GM23338 (cell line): Measurements from ENCODE around the gene EFCAB6.

Experiments used
- CREB1 ChIP-seq: fragments of 250-450 bp; sonication (Bioruptor Pico); IDR thresholded peaks from 2 replicates; pipeline ENCODE4 v1.5.0; 2020; ENCODE audit warnings: low read depth, mild to moderate bottlenecking, moderate library complexity
- EZH2 ChIP-seq: fragments of 200-600 bp; sonication (generic); IDR thresholded peaks from one replicate; pipeline ENCODE4 v1.8.0; 2017; ENCODE audit warnings: antibody characterized with exemption, mild to moderate bottlenecking, low read depth; ENCODE audit not compliant: unreplicated experiment
- EZH2phosphoT487 ChIP-seq: fragments of 200-600 bp; sonication (generic); IDR thresholded peaks from one replicate; pipeline ENCODE4 v1.8.1; 2018; ENCODE audit warnings: antibody characterized with exemption; ENCODE audit not compliant: unreplicated experiment
- JUNB ChIP-seq: IDR thresholded peaks from one replicate; pipeline ENCODE4 v1.6.1; 2016; ENCODE audit warnings: antibody characterized with exemption; ENCODE audit not compliant: unreplicated experiment
- NANOG ChIP-seq: IDR thresholded peaks from 2 replicates; pipeline ENCODE4 v1.6.1; 2016; ENCODE audit warnings: antibody characterized with exemption, borderline replicate concordance
- POLR2AphosphoS5 ChIP-seq: IDR thresholded peaks from 2 replicates; pipeline ENCODE4 v1.6.1; 2016; ENCODE audit warnings: antibody characterized with exemption, low read depth
- ZNF114 ChIP-seq: fragments of 250-450 bp; sonication (Bioruptor Pico); IDR thresholded peaks from 2 replicates; pipeline ENCODE4 v1.5.0; 2020; ENCODE audit warnings: mild to moderate bottlenecking, moderate library complexity
- ZNF331 ChIP-seq: fragments of 250-450 bp; sonication (Bioruptor Pico); IDR thresholded peaks from 2 replicates; pipeline ENCODE4 v1.5.0; 2020; ENCODE audit warnings: low read depth, mild to moderate bottlenecking, moderate library complexity
- TF ChIP-seq, protein P1 (sequence below), 2 experiments: fragments of 200-600 bp in 1 of 2; sonication (generic) in 1 of 2; conservative IDR thresholded peaks; 2 replicates each; pipeline versions ENCODE4 v1.5.1 to v1.6.1; 2016 to 2017; ENCODE audit warnings: antibody characterized with exemption in 2 of 2, low read depth in 2 of 2, mild to moderate bottlenecking in 2 of 2, moderate library complexity in 1 of 2
- TF ChIP-seq, protein P2 (sequence below): IDR thresholded peaks from 2 replicates; pipeline ENCODE4 v1.6.1; 2016; ENCODE audit warnings: antibody characterized with exemption
- TF ChIP-seq, protein P3 (sequence below): IDR thresholded peaks from one replicate; pipeline ENCODE4 v1.6.1; 2018; ENCODE audit warnings: antibody characterized with exemption; ENCODE audit not compliant: unreplicated experiment

DNA sequence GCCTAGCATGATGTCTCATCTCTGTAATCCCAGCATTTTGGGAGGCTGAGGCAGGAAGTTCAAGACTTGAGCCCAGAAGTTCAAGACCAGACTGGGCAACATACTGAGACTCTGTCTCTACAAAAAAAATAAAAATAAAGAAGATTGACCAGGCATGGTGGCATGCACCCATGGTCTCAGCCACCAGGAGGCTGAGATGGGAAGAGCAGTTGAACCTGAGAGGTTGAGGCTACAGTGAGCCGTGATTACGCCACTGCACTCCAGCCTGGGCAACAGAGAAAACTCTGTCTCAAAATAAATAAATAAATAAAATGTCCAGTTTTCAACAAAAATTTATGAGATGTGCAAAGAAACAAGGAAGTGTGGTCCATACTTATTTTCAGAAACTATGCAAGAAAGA, 28.3 kb downstream of the EFCAB6 start:
- no peak for TF ChIP-seq POLR2AphosphoS5
- TF ChIP-seq, protein P1, sequence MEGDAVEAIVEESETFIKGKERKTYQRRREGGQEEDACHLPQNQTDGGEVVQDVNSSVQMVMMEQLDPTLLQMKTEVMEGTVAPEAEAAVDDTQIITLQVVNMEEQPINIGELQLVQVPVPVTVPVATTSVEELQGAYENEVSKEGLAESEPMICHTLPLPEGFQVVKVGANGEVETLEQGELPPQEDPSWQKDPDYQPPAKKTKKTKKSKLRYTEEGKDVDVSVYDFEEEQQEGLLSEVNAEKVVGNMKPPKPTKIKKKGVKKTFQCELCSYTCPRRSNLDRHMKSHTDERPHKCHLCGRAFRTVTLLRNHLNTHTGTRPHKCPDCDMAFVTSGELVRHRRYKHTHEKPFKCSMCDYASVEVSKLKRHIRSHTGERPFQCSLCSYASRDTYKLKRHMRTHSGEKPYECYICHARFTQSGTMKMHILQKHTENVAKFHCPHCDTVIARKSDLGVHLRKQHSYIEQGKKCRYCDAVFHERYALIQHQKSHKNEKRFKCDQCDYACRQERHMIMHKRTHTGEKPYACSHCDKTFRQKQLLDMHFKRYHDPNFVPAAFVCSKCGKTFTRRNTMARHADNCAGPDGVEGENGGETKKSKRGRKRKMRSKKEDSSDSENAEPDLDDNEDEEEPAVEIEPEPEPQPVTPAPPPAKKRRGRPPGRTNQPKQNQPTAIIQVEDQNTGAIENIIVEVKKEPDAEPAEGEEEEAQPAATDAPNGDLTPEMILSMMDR (conservative IDR thresholded peaks at IDR 0.05; ENCODE audit: low read depth in 2 of 2): peak; percentile 43 to 54
- no peak for TF ChIP-seq EZH2
- TF ChIP-seq, protein P2, sequence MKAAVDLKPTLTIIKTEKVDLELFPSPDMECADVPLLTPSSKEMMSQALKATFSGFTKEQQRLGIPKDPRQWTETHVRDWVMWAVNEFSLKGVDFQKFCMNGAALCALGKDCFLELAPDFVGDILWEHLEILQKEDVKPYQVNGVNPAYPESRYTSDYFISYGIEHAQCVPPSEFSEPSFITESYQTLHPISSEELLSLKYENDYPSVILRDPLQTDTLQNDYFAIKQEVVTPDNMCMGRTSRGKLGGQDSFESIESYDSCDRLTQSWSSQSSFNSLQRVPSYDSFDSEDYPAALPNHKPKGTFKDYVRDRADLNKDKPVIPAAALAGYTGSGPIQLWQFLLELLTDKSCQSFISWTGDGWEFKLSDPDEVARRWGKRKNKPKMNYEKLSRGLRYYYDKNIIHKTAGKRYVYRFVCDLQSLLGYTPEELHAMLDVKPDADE: no peak
- TF ChIP-seq, protein P3, sequence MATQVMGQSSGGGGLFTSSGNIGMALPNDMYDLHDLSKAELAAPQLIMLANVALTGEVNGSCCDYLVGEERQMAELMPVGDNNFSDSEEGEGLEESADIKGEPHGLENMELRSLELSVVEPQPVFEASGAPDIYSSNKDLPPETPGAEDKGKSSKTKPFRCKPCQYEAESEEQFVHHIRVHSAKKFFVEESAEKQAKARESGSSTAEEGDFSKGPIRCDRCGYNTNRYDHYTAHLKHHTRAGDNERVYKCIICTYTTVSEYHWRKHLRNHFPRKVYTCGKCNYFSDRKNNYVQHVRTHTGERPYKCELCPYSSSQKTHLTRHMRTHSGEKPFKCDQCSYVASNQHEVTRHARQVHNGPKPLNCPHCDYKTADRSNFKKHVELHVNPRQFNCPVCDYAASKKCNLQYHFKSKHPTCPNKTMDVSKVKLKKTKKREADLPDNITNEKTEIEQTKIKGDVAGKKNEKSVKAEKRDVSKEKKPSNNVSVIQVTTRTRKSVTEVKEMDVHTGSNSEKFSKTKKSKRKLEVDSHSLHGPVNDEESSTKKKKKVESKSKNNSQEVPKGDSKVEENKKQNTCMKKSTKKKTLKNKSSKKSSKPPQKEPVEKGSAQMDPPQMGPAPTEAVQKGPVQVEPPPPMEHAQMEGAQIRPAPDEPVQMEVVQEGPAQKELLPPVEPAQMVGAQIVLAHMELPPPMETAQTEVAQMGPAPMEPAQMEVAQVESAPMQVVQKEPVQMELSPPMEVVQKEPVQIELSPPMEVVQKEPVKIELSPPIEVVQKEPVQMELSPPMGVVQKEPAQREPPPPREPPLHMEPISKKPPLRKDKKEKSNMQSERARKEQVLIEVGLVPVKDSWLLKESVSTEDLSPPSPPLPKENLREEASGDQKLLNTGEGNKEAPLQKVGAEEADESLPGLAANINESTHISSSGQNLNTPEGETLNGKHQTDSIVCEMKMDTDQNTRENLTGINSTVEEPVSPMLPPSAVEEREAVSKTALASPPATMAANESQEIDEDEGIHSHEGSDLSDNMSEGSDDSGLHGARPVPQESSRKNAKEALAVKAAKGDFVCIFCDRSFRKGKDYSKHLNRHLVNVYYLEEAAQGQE: no peak
- no peak for TF ChIP-seq EZH2phosphoT487
- no peak for TF ChIP-seq ZNF331
- no peak for TF ChIP-seq CREB1 (CRISPR knock-in tag)
- TF ChIP-seq JUNB: no peak
- no peak for TF ChIP-seq NANOG
- TF ChIP-seq ZNF114: no peak
